Osteocyte (in vitro differentiated cells): ENCODE data around the gene PALM3. TPM values are rescaled to one million over a fixed set of nuclear protein-coding genes. Genes with fewer than 3 reads are reported as not detected.
"Not testable (repeated sequence)": the region's sequence is repeated elsewhere in the genome, so short reads cannot be mapped to it uniquely, and the experiment has no call there.

ENCODE experiments used
- DNase-seq: peaks from one replicate; pipeline ENCODE4 v3.0.0; 2021; ENCODE audit warnings: mixed read lengths; ENCODE audit not compliant: unreplicated experiment; ENCODE audit errors: extremely low spot score
- H3K27ac Mint-ChIP-seq: one replicate; pipeline ENCODE4 v1.8.0; 2021; ENCODE audit warnings: mild to moderate bottlenecking, mixed read lengths; ENCODE audit not compliant: unreplicated experiment
- H3K27me3 Mint-ChIP-seq: one replicate; pipeline ENCODE4 v1.8.0; 2021; ENCODE audit warnings: mixed read lengths; ENCODE audit not compliant: unreplicated experiment
- H3K36me3 Mint-ChIP-seq: one replicate; pipeline ENCODE4 v1.8.0; 2021; ENCODE audit warnings: mixed read lengths; ENCODE audit not compliant: unreplicated experiment
- H3K4me1 Mint-ChIP-seq: one replicate; pipeline ENCODE4 v1.8.0; 2021; ENCODE audit warnings: mixed read lengths; ENCODE audit not compliant: unreplicated experiment
- H3K4me3 Mint-ChIP-seq: one replicate; pipeline ENCODE4 v1.8.0; 2021; ENCODE audit warnings: mild to moderate bottlenecking, moderate library complexity, mixed read lengths; ENCODE audit not compliant: unreplicated experiment
- H3K9me3 Mint-ChIP-seq: one replicate; pipeline ENCODE4 v1.8.0; 2021; ENCODE audit warnings: mixed read lengths; ENCODE audit not compliant: unreplicated experiment
- CTCF ChIP-seq: fragments of 200-600 bp; sonication (generic); IDR thresholded peaks from 2 replicates; pipeline ENCODE4 v1.5.0; 2021; ENCODE audit warnings: antibody characterized with exemption, mild to moderate bottlenecking, moderate library complexity
- total RNA-seq: library from RNA; stranded (reverse); gene quantifications from 2 replicates; pipeline ENCODE4 v1.2.1, GENCODE V29; 2021

Gene PALM3
- total RNA-seq, 1 donor from 2014 or later = 0.30 TPM

GRCh38 chr19:14028901-14029300 lies 33.0 kb downstream of the PALM3 start:
- Mint-ChIP-seq H3K4me1 (peaks cover 4% of the 10 kb centered on the region), H3K9me3 (no peaks in the 10 kb centered on the region), H3K27me3 (peaks cover 7% of the 10 kb centered on the region), H3K4me3 (no peak overlapping the region), H3K27ac (no peak overlapping the region), H3K36me3 (no peaks in the 10 kb centered on the region)
- TF ChIP-seq CTCF = no peak
- DNase-seq = no peak

- DNase-seq = no peak
- Mint-ChIP-seq H3K27me3 (peaks cover 7% of the 10 kb centered on the region), H3K9me3 (no peaks in the 10 kb centered on the region), H3K27ac (no peak within 1 kb of the TSS), H3K36me3 (no peaks in the 10 kb centered on the region), H3K4me3 (no peak within 1 kb of the TSS), H3K4me1 (peaks cover 9% of the 10 kb centered on the region)
- no peak for TF ChIP-seq CTCF
Measured at GRCh38 chr19:14027856-14028450, 33.9 kb downstream of the PALM3 start, which contains the start of gene RLN3. Gene RLN3, plus strand, starts transcription at chr19:14028148. Its CDS starts 57 bp downstream, at chr19:14028205.

GRCh38 chr19:14026652-14027192 lies 35.2 kb downstream of the PALM3 start:
- H3K4me3 Mint-ChIP-seq, DNase-seq, H3K27me3 Mint-ChIP-seq, H3K4me1 Mint-ChIP-seq, H3K36me3 Mint-ChIP-seq, H3K9me3 Mint-ChIP-seq, H3K27ac Mint-ChIP-seq: not testable (repeated sequence)

- TF ChIP-seq CTCF = peak; percentile 56
- Mint-ChIP-seq H3K27me3 (peaks cover 7% of the 10 kb centered on the region), H3K4me3 (no peak overlapping the region), H3K27ac (peak overlapping the region; percentile 67), H3K4me1 (peaks cover 5% of the 10 kb centered on the region), H3K36me3 (no peaks in the 10 kb centered on the region), H3K9me3 (no peaks in the 10 kb centered on the region)
- DNase-seq = no peak
Measured at GRCh38 chr19:14023404-14024235, 38.3 kb downstream of the PALM3 start.

GRCh38 chr19:14022469-14022868 lies 39.4 kb downstream of the PALM3 start:
- no peaks in the 10 kb centered on the region for H3K9me3 Mint-ChIP-seq
- no peak for DNase-seq
- H3K4me1 Mint-ChIP-seq = peaks cover 5% of the 10 kb centered on the region
- no peaks in the 10 kb centered on the region for H3K36me3 Mint-ChIP-seq
- no peak for TF ChIP-seq CTCF
- no peaks in the 10 kb centered on the region for H3K27me3 Mint-ChIP-seq
- H3K4me3 Mint-ChIP-seq = no peak overlapping the region
- H3K27ac Mint-ChIP-seq = no peak overlapping the region
